ENCODE results near the gene SCGN.

DNA sequence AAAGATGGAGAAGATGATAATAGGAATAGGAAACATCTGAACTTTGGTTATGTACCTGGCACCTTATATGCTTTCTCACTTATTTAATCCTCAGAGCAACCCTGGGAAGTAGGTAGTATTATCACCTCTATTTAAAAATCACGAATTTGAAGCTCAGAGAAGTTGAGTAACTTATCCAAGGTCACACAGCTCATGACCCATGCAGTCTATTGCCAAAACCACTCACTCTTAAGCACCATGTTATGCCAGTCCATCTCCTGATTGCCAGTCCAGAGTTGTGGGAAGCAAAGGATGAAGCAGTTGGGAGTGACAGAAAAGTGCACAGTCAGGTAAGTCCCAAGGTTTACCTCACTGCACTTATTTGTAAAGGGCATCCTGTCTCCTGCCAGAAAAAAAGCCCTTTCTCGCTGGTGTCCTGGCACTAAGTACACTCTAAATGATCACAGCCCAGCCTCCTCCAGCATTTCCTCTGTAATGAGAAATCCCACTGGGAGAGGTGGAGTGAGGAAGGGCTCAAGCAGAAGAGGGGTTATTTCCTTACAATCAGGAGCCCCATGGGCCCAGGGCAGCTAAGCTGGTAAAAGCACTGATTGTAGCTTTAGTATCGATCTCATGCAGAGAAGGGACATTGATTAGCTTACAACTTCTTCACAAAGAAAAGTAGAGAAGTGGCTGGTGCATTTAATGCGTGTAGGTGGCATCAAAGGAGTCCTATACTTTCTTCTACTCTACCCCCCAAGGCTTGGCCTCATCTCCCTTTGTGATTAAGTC lies 21.3 kb upstream of the SCGN start:
- no peak for TF ChIP-seq POLR2A (IDR thresholded peaks at IDR 0.05; ENCODE audit: low read depth, low read length)
- no peak for TF ChIP-seq TAF1 (IDR thresholded peaks at IDR 0.05; ENCODE audit: low read depth, low read length)
- no peak for TF ChIP-seq POLR2AphosphoS5 (IDR thresholded peaks at IDR 0.05; ENCODE audit: low read depth, low read length)

All from GM12891 (cell line).